ENCODE data around the gene CIDEA.

CIDEA gene

DNA sequence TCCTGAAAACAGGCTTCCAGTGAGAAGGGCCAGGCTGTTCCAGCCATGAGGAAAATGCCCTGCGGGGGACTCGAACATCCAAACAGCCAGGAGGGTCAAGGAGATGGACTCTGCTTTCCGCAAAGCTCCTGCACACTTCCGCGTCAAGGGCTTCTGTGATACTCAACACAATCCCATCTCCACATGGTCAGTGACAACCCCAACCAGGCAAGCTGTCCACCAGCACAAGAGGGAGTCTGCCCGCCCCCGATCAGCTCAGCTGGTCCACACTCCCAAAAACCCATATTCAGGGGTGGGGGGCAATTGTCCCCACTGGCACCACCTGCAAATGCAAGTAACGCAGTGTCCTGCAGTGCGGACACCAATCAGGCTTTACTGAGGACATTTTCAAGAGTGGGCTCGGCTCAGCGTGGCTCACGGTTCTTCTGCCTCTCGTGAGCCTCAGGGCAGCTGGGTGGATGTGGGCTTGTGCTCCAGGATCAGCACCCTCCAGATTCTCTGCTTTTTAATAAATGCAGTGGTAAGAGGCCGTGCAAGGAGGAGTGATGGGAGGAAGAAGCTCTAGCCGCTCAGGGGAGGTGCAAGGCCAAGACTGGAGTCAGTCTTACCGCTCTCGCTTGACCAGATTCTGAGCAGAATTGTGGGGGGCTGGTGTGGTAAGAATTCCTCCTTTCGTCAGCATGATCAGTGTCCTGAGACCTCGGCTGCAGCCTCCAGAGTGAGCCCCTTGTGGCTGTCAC is 19.5 kb upstream of the CIDEA start:
- no peak overlapping the region for H2AFZ ChIP-seq (ENCODE audit: low read length)
- no peaks in the 10 kb centered on the region for H3K27me3 ChIP-seq (replicated peaks; ENCODE audit: insufficient read depth, low read length)

DNA sequence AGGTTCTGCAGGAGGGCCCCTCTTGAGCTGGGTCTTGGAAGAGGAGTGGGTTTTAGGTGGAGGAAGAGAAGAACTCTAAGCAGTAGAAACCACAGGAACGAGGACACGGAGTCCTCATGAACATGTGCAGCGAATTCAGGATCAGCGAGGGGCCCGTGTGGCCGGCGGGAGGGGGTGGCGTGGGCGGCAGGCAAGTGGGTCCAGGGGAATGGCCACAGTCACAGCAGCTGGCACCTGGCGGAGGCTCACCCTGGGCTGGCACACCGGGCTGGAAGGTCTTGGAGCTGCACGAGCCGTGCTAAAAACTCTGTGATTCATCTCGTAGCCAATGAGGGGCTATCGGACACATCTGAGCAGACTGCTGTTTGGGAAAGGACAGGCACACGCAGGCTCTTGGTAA is 18.0 kb upstream of the CIDEA start:
- H4K20me1 ChIP-seq (ENCODE audit: insufficient read depth, low read length) = no peaks in the 10 kb centered on the region
- no peaks in the 10 kb centered on the region for H3K27me3 ChIP-seq (replicated peaks; ENCODE audit: insufficient read depth, low read length)

More for the DNA sequence above, 19.5 kb upstream of the CIDEA start:
- H3K27ac ChIP-seq (ENCODE audit: low read length) = no peak overlapping the region
- no peaks in the 10 kb centered on the region for H3K4me1 ChIP-seq (ENCODE audit: low read length)
- H3K4me3 ChIP-seq (ENCODE audit: low read length) = no peak overlapping the region
- no peaks in the 10 kb centered on the region for H4K20me1 ChIP-seq (ENCODE audit: insufficient read depth, low read length)
- DNase-seq = no peak
- H3K36me3 ChIP-seq (replicated peaks; ENCODE audit: insufficient read depth, low read length) = no peaks in the 10 kb centered on the region
- TF ChIP-seq, protein P1, sequence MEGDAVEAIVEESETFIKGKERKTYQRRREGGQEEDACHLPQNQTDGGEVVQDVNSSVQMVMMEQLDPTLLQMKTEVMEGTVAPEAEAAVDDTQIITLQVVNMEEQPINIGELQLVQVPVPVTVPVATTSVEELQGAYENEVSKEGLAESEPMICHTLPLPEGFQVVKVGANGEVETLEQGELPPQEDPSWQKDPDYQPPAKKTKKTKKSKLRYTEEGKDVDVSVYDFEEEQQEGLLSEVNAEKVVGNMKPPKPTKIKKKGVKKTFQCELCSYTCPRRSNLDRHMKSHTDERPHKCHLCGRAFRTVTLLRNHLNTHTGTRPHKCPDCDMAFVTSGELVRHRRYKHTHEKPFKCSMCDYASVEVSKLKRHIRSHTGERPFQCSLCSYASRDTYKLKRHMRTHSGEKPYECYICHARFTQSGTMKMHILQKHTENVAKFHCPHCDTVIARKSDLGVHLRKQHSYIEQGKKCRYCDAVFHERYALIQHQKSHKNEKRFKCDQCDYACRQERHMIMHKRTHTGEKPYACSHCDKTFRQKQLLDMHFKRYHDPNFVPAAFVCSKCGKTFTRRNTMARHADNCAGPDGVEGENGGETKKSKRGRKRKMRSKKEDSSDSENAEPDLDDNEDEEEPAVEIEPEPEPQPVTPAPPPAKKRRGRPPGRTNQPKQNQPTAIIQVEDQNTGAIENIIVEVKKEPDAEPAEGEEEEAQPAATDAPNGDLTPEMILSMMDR (IDR thresholded peaks at IDR 0.05; ENCODE audit: low read length) = no peak
- TF ChIP-seq EZH2phosphoT487 (IDR thresholded peaks at IDR 0.05; ENCODE audit: low read length) (no peak), EZH2 (optimal IDR thresholded peaks at IDR 0.05; ENCODE audit: low read depth, low read length) (no peak)
- no peaks in the 10 kb centered on the region for H3F3A ChIP-seq (ENCODE audit: insufficient read depth, low read length)
- H3K9me3 ChIP-seq (replicated peaks; ENCODE audit: insufficient read depth, low read length) = no peaks in the 10 kb centered on the region
- H3K9me2 ChIP-seq (replicated peaks; ENCODE audit: insufficient read depth, low read length) = no peaks in the 10 kb centered on the region
- no peak overlapping the region for H3K4me2 ChIP-seq (ENCODE audit: low read depth, low read length)
- H3K79me2 ChIP-seq (ENCODE audit: low read length) = no peaks in the 10 kb centered on the region
- H3K9ac ChIP-seq (ENCODE audit: low read length) = no peak overlapping the region

DNA sequence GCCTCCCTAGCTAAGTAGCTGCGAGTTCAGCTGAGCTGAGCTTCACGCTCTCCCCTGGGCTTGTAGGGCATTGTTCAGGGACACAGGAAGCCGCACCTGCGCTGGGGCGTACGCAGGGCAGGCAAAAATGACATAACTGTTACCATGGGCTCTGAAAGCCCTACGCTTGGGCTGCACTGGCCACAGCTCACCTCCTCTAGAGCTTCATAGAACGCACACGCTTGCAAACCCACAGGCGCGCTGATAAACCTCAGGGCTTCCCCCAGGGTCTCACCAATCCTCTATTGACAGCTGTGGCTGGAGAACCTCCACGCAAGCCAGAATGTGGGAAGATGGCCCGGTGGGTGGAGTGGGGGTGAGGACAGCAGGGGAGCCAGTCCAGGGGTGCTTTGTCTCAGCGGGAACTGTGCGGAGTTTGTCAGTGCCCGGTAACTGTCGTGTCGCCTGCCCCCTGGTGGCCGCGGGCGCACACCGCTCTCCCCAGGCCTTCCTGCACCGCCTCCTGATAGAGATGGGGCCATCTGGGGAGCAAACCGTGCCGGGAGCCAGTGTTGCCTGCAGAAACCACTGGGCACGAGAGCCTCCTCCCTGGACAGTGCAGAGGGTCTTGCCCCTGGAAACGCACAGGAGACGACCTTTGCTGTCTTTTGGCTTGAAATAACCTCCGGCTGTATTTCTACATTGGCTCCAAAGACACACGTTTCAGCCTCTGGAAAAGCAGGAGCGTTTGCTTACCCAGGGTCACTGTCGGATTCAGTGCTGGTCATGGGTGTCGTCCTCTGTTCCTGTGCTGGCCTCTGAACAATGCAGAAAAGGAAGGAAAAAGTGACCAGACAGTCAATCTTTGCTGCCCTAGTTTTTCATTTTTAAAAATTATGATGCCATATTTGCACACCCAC is 17.0 kb upstream of the CIDEA start:
- Histone ChIP-seq H3K9ac (ENCODE audit: low read length) (no peak overlapping the region), H3F3A (ENCODE audit: insufficient read depth, low read length) (no peaks in the 10 kb centered on the region), H2AFZ (ENCODE audit: low read length) (0 out of 2 replicates have a peak overlapping the region, but pooled peaks have one; percentile 29), H3K9me3 (replicated peaks; ENCODE audit: insufficient read depth, low read length) (no peaks in the 10 kb centered on the region), H3K36me3 (replicated peaks; ENCODE audit: insufficient read depth, low read length) (no peaks in the 10 kb centered on the region), H3K4me3 (ENCODE audit: low read length) (no peak overlapping the region), H4K20me1 (ENCODE audit: insufficient read depth, low read length) (no peaks in the 10 kb centered on the region), H3K9me2 (replicated peaks; ENCODE audit: insufficient read depth, low read length) (no peaks in the 10 kb centered on the region), H3K4me1 (ENCODE audit: low read length) (no peaks in the 10 kb centered on the region), H3K79me2 (ENCODE audit: low read length) (no peaks in the 10 kb centered on the region), H3K4me2 (ENCODE audit: low read depth, low read length) (peak overlapping the region; percentile 6; the same call in 1 of the 2 replicates), H3K27ac (ENCODE audit: low read length) (no peak overlapping the region), H3K27me3 (replicated peaks; ENCODE audit: insufficient read depth, low read length) (no peaks in the 10 kb centered on the region)
- peak; percentile 65 for DNase-seq
- no peak for TF ChIP-seq EZH2 (optimal IDR thresholded peaks at IDR 0.05; ENCODE audit: low read depth, low read length)
- TF ChIP-seq EZH2phosphoT487 (IDR thresholded peaks at IDR 0.05; ENCODE audit: low read length) = no peak
- TF ChIP-seq, protein P1 (IDR thresholded peaks at IDR 0.05; ENCODE audit: low read length) = peak; percentile 92

More for the DNA sequence above, 18.0 kb upstream of the CIDEA start:
- TF ChIP-seq EZH2phosphoT487 (IDR thresholded peaks at IDR 0.05; ENCODE audit: low read length) (no peak), EZH2 (optimal IDR thresholded peaks at IDR 0.05; ENCODE audit: low read depth, low read length) (no peak)
- TF ChIP-seq, protein P1 (IDR thresholded peaks at IDR 0.05; ENCODE audit: low read length) = no peak
- Histone ChIP-seq H3K9me3 (replicated peaks; ENCODE audit: insufficient read depth, low read length) (no peaks in the 10 kb centered on the region), H3K9ac (ENCODE audit: low read length) (no peak overlapping the region), H3F3A (ENCODE audit: insufficient read depth, low read length) (no peaks in the 10 kb centered on the region), H3K4me3 (ENCODE audit: low read length) (no peak overlapping the region), H3K79me2 (ENCODE audit: low read length) (no peaks in the 10 kb centered on the region), H3K4me1 (ENCODE audit: low read length) (no peaks in the 10 kb centered on the region), H3K4me2 (ENCODE audit: low read depth, low read length) (no peak overlapping the region), H3K27ac (ENCODE audit: low read length) (no peak overlapping the region), H2AFZ (ENCODE audit: low read length) (no peak overlapping the region), H3K9me2 (replicated peaks; ENCODE audit: insufficient read depth, low read length) (no peaks in the 10 kb centered on the region), H3K36me3 (replicated peaks; ENCODE audit: insufficient read depth, low read length) (no peaks in the 10 kb centered on the region)
- DNase-seq = no peak

Measured in MM.1S (cell line).